GM12878 (cell line): Measurements from ENCODE around the gene ANKRD42. TPM values are rescaled to one million over a fixed set of nuclear protein-coding genes. Genes with fewer than 3 reads are reported as not detected.

Experiments used
- ATF7 ChIP-seq: fragments of 450-650 bp; IDR thresholded peaks from 2 replicates; pipeline ENCODE4 v1.6.1; 2016; ENCODE audit warnings: low read depth, mild to moderate bottlenecking
- BACH1 ChIP-seq: fragments of 450-650 bp; IDR thresholded peaks from 2 replicates; pipeline ENCODE4 v1.6.1; 2017; ENCODE audit warnings: mild to moderate bottlenecking, borderline replicate concordance
- CBX5 ChIP-seq: sonication (generic); IDR thresholded peaks from 2 replicates; pipeline ENCODE4 v1.6.1; 2016; ENCODE audit warnings: low read depth, moderate library complexity, mild to moderate bottlenecking, inconsistent platforms
- CREM ChIP-seq: IDR thresholded peaks from 2 replicates; pipeline ENCODE4 v1.6.1; 2014; ENCODE audit warnings: antibody characterized with exemption, low read depth
- ESRRA ChIP-seq: IDR thresholded peaks from 2 replicates; pipeline ENCODE4 v1.6.1; 2012; ENCODE audit warnings: mild to moderate bottlenecking, low read length, improper control_type of control experiment
- JUNB ChIP-seq: IDR thresholded peaks from 2 replicates; pipeline ENCODE4 v1.6.1; 2016; ENCODE audit warnings: antibody characterized with exemption, mild to moderate bottlenecking
- KLF5 ChIP-seq: fragments of 450-650 bp; IDR thresholded peaks from 2 replicates; pipeline ENCODE4 v1.6.1; 2014; ENCODE audit warnings: mild to moderate bottlenecking; ENCODE audit not compliant: partially characterized antibody
- MXI1 ChIP-seq: fragments of 150-350 bp; IDR thresholded peaks from 2 replicates; pipeline ENCODE4 v1.6.1; 2011; ENCODE audit warnings: low read depth, mild to moderate bottlenecking, inconsistent platforms, low read length, improper control_type of control experiment
- PML ChIP-seq: IDR thresholded peaks from 2 replicates; pipeline ENCODE4 v1.6.1; 2012; ENCODE audit warnings: low read length, inconsistent platforms
- POLR2A ChIP-seq: IDR thresholded peaks from 2 replicates; pipeline ENCODE4 v1.6.1; 2011; ENCODE audit warnings: low read depth, mild to moderate bottlenecking, low read length
- POU2F2 ChIP-seq: IDR thresholded peaks from 3 replicates; pipeline ENCODE4 v1.6.1; 2011; ENCODE audit warnings: low read depth, mild to moderate bottlenecking, low read length, borderline replicate concordance
- RUNX3 ChIP-seq: IDR thresholded peaks from 2 replicates; pipeline ENCODE4 v1.6.1; 2012; ENCODE audit warnings: low read length, inconsistent platforms
- SIX5 ChIP-seq: IDR thresholded peaks from 2 replicates; pipeline ENCODE4 v1.6.1; 2011; ENCODE audit warnings: mild to moderate bottlenecking, low read depth, low read length, moderate library complexity; ENCODE audit not compliant: severe bottlenecking
- SMAD5 ChIP-seq: IDR thresholded peaks from 2 replicates; pipeline ENCODE4 v1.6.1; 2016; ENCODE audit warnings: antibody characterized with exemption, low read depth
- SREBF1 ChIP-seq: IDR thresholded peaks from 2 replicates; pipeline ENCODE4 v1.6.1; 2012; ENCODE audit warnings: mild to moderate bottlenecking, low read length
- STAT1 ChIP-seq: fragments of 450-650 bp; conservative IDR thresholded peaks from 2 replicates; pipeline ENCODE4 v1.6.1; 2014; ENCODE audit warnings: antibody characterized with exemption, mild to moderate bottlenecking
- TBL1XR1 ChIP-seq: IDR thresholded peaks from 2 replicates; pipeline ENCODE4 v1.6.1; 2012; ENCODE audit warnings: low read depth, low read length, improper control_type of control experiment
- ZNF207 ChIP-seq: fragments of 450-650 bp; IDR thresholded peaks from 2 replicates; pipeline ENCODE4 v1.6.1; 2014; ENCODE audit warnings: antibody characterized with exemption, mild to moderate bottlenecking, borderline replicate concordance
- ZNF384 ChIP-seq: IDR thresholded peaks from 2 replicates; pipeline ENCODE4 v1.6.1; 2012; ENCODE audit warnings: low read depth, mild to moderate bottlenecking, low read length, improper control_type of control experiment, borderline replicate concordance
- ZNF622 ChIP-seq: fragments of 450-650 bp; IDR thresholded peaks from 2 replicates; pipeline ENCODE4 v1.6.1; 2017; ENCODE audit warnings: mild to moderate bottlenecking, inconsistent platforms
- polyA plus RNA-seq, 11 experiments: library from polyadenylated mRNA; depleted of rRNA in 4 of 11; unstranded in 6 of 11; stranded (reverse) in 5 of 11; fragments of >200 nt; fragmentation: Nextera tagmentation in 4 of 11; fragmentation: Illumina TruSeq in 1 of 11; extraction: Ambion mirVana in 4 of 11; extraction: Trizol in 1 of 11; gene quantifications; 1 replicate in 1 of 11; 2 replicates in 10 of 11; pipeline versions ENCODE4 v1.2.1 to v1.2.3, GENCODE V29; 2011 to 2016; ENCODE audit warnings: inconsistent platforms in 2 of 11, missing spikeins in 2 of 11, low read depth in 1 of 11
- total RNA-seq, 4 experiments: library from RNA; depleted of rRNA in 3 of 4; stranded (reverse); fragments of >200 nt in 3 of 4; fragmentation: Illumina TruSeq in 1 of 4; extraction: Trizol in 1 of 4; gene quantifications; 2 replicates each; pipeline versions ENCODE4 v1.2.1 to v1.2.3, GENCODE V29; 2013 to 2021
- TF ChIP-seq, protein P1 (sequence below): fragments of 450-650 bp; IDR thresholded peaks from 2 replicates; pipeline ENCODE4 v1.6.1; 2018; ENCODE audit warnings: borderline replicate concordance, mild to moderate bottlenecking; ENCODE audit not compliant: partially characterized antibody
- TF ChIP-seq, protein P2 (sequence below): IDR thresholded peaks from 2 replicates; pipeline ENCODE4 v1.6.1; 2012; ENCODE audit warnings: low read depth, low read length, improper control_type of control experiment
- TF ChIP-seq, protein P3 (sequence below): fragments of 450-650 bp; IDR thresholded peaks from 2 replicates; pipeline ENCODE4 v1.6.1; 2017; ENCODE audit warnings: low read depth, mild to moderate bottlenecking, moderate library complexity
- TF ChIP-seq, protein P4 (sequence below): IDR thresholded peaks from 2 replicates; pipeline ENCODE4 v1.6.1; 2011; ENCODE audit warnings: low read depth, mild to moderate bottlenecking, low read length, moderate library complexity, borderline replicate concordance; ENCODE audit errors: extremely low read depth

ANKRD42 gene
- total and polyA plus RNA-seq, 10 of the 15 experiments (the other 5 are each of a cell fraction or from before 2014, with no cell fraction given) = 0.68 to 3.2 (median 2.0) TPM

DNA sequence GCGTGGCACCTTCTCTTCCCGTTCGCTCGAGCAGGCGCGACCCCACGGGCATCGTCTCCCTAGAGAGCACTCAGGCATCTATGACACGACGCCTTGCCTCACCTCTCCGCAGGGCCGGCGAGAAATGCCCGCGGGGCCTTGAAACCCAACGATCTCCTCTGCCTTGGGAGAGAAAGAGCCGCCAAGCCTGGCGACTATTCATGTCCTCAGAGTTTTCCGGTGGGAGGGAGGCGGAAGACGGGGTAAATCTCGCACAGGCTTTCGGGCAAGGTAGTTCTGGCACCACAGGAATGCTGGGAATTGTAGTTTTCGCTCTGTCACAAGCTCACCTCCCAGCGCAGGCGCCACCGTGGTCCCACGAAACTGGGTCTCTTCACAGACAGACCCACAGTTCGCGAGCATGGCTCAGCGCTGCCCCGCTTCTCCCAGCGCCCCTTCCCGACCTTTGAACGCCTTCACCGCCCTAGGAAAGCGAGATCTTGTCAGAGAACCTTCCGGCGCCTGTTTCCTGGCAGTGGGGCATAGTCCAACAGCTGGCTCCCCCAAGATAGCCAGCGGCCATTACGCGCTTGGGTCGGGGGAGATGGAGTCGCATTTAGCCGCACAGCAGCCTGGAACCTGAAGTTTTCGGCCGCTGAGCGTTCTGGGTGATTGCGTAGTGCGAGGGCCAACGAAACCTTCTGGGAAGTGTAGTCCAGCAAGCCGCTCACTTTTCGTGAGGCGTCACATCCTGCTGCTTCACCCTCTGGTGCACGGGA lies 92.4 kb downstream of the ANKRD42 start, which contains the start of gene CCDC90B (continued):
- TF ChIP-seq, protein P1, sequence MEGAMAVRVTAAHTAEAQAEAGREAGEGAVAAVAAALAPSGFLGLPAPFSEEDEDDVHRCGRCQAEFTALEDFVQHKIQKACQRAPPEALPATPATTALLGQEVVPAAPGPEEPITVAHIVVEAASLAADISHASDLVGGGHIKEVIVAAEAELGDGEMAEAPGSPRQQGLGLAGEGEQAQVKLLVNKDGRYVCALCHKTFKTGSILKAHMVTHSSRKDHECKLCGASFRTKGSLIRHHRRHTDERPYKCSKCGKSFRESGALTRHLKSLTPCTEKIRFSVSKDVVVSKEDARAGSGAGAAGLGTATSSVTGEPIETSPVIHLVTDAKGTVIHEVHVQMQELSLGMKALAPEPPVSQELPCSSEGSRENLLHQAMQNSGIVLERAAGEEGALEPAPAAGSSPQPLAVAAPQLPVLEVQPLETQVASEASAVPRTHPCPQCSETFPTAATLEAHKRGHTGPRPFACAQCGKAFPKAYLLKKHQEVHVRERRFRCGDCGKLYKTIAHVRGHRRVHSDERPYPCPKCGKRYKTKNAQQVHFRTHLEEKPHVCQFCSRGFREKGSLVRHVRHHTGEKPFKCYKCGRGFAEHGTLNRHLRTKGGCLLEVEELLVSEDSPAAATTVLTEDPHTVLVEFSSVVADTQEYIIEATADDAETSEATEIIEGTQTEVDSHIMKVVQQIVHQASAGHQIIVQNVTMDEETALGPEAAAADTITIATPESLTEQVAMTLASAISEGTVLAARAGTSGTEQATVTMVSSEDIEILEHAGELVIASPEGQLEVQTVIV = peak; percentile 42
- no peak for TF ChIP-seq ZNF622
- TF ChIP-seq, protein P2, sequence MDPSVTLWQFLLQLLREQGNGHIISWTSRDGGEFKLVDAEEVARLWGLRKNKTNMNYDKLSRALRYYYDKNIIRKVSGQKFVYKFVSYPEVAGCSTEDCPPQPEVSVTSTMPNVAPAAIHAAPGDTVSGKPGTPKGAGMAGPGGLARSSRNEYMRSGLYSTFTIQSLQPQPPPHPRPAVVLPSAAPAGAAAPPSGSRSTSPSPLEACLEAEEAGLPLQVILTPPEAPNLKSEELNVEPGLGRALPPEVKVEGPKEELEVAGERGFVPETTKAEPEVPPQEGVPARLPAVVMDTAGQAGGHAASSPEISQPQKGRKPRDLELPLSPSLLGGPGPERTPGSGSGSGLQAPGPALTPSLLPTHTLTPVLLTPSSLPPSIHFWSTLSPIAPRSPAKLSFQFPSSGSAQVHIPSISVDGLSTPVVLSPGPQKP = peak; percentile 63
- peak; percentile 90 for TF ChIP-seq POU2F2
- peak; percentile 74 for TF ChIP-seq RUNX3
- TF ChIP-seq STAT1 = peak; percentile 92; the same call in 1 of the 2 replicates
- TF ChIP-seq, protein P3, sequence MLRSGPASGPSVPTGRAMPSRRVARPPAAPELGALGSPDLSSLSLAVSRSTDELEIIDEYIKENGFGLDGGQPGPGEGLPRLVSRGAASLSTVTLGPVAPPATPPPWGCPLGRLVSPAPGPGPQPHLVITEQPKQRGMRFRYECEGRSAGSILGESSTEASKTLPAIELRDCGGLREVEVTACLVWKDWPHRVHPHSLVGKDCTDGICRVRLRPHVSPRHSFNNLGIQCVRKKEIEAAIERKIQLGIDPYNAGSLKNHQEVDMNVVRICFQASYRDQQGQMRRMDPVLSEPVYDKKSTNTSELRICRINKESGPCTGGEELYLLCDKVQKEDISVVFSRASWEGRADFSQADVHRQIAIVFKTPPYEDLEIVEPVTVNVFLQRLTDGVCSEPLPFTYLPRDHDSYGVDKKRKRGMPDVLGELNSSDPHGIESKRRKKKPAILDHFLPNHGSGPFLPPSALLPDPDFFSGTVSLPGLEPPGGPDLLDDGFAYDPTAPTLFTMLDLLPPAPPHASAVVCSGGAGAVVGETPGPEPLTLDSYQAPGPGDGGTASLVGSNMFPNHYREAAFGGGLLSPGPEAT = peak; percentile 95
- peak; percentile 68 for TF ChIP-seq MXI1
- peak; percentile 88 for TF ChIP-seq ATF7
- TF ChIP-seq CBX5 = peak; percentile 29; the same call in 1 of the 2 replicates
- peak; percentile 19 for TF ChIP-seq BACH1
- peak; percentile 98 for TF ChIP-seq CREM
- no peak for TF ChIP-seq ZNF384
- 0 out of 2 replicates have a peak, but pooled peaks have one; percentile 38 for TF ChIP-seq ESRRA
- TF ChIP-seq POLR2A = peak; percentile 96
- peak; percentile 88 for TF ChIP-seq SREBF1
- peak; percentile 84 for TF ChIP-seq KLF5
- TF ChIP-seq SMAD5 = peak; percentile 92
- TF ChIP-seq ZNF207 = peak; percentile 84; the same call in 1 of the 2 replicates
- TF ChIP-seq JUNB = no peak
- TF ChIP-seq, protein P4, sequence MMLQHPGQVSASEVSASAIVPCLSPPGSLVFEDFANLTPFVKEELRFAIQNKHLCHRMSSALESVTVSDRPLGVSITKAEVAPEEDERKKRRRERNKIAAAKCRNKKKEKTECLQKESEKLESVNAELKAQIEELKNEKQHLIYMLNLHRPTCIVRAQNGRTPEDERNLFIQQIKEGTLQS = peak; percentile 58; the same call in 1 of the 2 replicates
- peak; percentile 98 for TF ChIP-seq PML
- TF ChIP-seq SIX5 = peak; percentile 98
- peak; percentile 61; the same call in 1 of the 2 replicates for TF ChIP-seq TBL1XR1
